Neuron (in vitro differentiated cells): ENCODE data around the gene ZNRD2.

Experiments used
- H2AFZ ChIP-seq: one replicate; pipeline ENCODE4 v1.6.1; 2013; ENCODE audit warnings: low read depth, mild to moderate bottlenecking, inconsistent platforms, low read length, moderate library complexity
- H3K27me3 ChIP-seq: one replicate; pipeline ENCODE4 v1.6.1; 2013; ENCODE audit warnings: low read length; ENCODE audit not compliant: insufficient read depth
- H3K36me3 ChIP-seq: one replicate; pipeline ENCODE4 v1.6.1; 2013; ENCODE audit warnings: low read length; ENCODE audit not compliant: insufficient read depth
- H3K4me1 ChIP-seq: one replicate; pipeline ENCODE4 v1.6.1; 2013; ENCODE audit warnings: low read length; ENCODE audit not compliant: insufficient read depth
- H3K4me3 ChIP-seq: 2 replicates; pipeline ENCODE4 v1.5.1; 2013; ENCODE audit warnings: mild to moderate bottlenecking, low read length, moderate library complexity
- H3K9me3 ChIP-seq: one replicate; pipeline ENCODE4 v1.6.1; 2013; ENCODE audit warnings: low read length

The ZNRD2 gene

DNA sequence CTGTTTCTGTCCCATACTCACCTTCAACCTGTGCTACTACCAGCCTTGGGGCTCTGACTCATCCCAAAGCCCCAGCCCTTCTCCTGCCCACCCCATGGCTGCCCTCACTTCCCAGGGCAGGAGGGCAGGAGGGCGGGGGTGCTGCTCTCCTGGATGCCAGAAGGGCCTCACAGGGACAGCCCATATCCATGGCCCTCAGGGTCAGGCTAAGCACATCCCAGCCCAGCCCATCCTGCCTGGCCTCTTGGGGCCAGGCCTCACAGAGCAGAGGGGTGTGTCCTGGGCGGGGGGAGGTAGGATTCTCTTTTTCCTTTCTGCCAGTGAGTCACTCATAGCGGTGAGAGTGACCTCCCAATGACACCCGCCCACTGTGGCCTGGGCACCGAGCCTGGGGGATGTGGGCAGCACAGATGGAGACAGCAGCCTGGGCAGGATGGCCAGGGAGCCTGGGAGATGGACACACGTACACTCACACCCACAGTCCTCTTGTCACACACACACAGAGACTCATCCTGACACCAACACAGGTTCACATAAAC is 14.5 kb upstream of the ZNRD2 start:
- Histone ChIP-seq H2AFZ (no peak overlapping the region), H3K36me3 (no peaks in the 10 kb centered on the region), H3K4me1 (peaks cover 35% of the 10 kb centered on the region), H3K27me3 (no peaks in the 10 kb centered on the region), H3K9me3 (no peaks in the 10 kb centered on the region), H3K4me3 (no peak overlapping the region)

DNA sequence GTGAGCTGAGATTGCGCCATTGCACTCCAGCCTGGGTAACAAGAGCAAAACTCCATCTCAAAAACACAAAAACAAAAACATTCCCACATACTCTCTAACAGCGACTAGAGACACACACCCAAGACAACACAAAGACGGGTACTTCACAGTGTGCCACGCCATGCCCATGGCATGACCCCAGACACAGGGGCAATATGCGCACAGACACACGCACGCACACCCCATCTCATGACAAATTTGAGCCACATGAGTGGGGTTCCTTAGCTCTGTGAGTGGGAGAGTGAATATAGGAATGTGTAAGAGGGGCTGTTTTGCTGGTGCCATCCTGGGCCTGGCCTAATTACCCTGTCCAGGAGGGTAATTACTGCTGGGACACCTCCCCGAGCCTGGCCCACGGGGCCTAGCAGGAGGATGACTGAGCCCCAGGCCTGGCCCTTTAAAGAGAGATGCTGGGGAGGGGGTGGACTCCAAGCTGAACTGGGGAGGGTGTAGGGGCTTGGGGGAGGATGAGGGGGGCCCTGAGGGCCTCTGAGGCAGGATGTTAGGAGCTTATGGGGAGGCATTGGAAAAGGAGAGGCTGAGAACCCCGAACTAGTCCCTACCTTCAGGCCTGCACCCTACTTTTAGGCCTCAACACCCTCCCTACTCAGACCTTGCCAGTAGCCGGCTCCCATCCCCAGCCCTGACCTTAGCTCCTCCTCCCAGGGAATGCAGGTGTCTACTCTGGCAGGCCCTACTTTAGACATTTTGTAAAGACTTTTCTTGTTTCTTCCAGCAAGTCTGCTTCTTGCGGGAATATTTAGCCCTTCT is 13.6 kb upstream of the ZNRD2 start:
- H3K4me3 ChIP-seq: peak overlapping the region; percentile 52

DNA sequence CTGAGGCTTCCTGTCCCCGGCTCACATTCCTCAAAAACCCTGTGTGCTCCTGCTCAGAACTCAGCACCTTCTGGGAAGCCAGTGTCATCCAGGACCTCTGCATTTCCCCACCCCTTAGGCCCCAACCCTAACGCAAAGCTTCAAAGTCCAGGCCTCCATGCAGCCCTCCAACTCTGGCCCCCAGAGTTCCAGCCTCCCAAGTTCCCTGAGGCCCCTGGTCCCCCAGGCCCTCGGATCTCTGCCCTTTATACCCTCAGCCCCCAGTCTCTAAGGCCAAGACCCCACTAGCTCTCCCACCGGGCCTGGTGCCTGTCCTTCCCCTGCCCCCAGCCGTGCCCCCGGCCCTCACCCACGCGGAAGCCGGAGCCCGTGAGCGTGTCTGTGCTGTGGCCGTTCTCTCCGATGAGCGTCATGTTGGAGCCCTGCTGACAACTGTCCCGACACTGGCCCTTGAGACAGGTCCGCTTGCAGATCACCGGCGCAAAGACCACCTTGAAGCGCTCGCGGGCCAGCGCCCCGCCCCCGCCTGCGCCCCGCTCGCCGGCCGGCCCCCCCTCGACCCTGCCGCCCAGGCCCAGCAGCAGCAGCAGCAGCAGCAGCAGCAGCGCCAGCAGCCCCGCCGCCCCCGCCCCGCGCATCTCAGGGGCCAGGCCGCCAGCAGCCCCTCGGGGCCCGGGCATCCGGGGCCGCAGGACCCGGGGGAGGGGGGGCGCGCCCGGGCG is 12.8 kb upstream of the ZNRD2 start:
- Histone ChIP-seq H3K36me3 (no peaks in the 10 kb centered on the region), H3K4me3 (peak overlapping the region; percentile 52), H3K4me1 (peaks cover 45% of the 10 kb centered on the region), H2AFZ (peak overlapping the region; percentile 13), H3K9me3 (no peaks in the 10 kb centered on the region), H3K27me3 (no peaks in the 10 kb centered on the region)

More for the DNA sequence above, 13.6 kb upstream of the ZNRD2 start:
- Histone ChIP-seq H3K4me1 (peaks cover 44% of the 10 kb centered on the region), H3K9me3 (no peaks in the 10 kb centered on the region), H3K27me3 (no peaks in the 10 kb centered on the region), H3K36me3 (no peaks in the 10 kb centered on the region), H2AFZ (peak overlapping the region; percentile 8)

DNA sequence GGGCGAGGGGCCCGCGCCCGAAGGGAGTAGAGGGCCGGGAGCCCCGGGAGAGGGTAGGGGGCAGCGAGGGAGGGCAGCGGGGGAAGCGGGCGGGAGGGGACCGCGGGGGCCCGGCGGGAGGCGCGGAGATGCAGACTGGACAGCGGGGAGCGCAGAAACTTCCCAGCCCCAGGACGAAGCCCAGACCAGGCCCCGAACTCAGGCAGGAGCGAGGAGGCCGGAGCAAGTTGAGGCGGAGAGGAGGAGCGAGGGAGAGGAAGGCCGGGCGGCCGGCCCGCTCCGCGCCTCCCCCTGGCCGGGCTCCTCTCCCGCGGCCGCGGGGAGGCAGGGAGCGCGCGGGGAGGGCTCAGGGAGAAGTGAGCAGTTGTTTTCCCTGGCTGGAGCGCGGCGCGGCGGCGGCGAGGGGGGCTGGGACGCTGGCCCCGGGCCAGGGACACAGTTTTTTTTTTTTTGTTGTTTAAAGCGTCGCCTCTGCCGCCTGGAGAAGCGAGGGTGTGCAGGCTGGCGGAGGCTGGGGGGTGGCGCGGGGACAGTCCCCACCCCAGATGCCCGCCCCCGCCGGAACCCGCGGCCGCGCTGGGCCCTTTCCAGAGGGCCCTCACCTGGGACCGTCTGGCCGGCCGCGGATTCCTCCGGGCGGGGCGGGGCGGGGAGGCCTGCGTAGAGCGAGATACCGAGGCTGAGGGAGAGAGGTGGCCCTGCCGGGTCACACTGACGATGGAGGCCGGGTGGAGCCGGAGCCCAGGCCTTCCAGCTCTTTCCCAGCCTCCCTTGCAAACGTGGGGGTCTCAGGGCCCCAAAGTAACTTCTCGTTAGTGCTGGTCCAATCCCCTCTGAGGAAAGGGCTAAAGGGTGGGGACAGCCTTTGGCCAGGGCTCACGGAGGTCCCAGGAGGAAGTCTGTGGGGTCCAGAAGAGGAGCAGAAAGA is 12.0 kb upstream of the ZNRD2 start, which contains the start of gene LTBP3:
TSS of gene LTBP3 (minus strand) at position 358 of the 928 bp plus-strand sequence. CDS start 400 bp downstream, outside the sequence.
- Histone ChIP-seq H3K9me3 (no peaks in the 10 kb centered on the region), H2AFZ (peak within 1 kb of the TSS; percentile 13), H3K4me3 (peak within 1 kb of the TSS; percentile 52), H3K4me1 (peaks cover 45% of the 10 kb centered on the region), H3K27me3 (no peaks in the 10 kb centered on the region), H3K36me3 (no peaks in the 10 kb centered on the region)

DNA sequence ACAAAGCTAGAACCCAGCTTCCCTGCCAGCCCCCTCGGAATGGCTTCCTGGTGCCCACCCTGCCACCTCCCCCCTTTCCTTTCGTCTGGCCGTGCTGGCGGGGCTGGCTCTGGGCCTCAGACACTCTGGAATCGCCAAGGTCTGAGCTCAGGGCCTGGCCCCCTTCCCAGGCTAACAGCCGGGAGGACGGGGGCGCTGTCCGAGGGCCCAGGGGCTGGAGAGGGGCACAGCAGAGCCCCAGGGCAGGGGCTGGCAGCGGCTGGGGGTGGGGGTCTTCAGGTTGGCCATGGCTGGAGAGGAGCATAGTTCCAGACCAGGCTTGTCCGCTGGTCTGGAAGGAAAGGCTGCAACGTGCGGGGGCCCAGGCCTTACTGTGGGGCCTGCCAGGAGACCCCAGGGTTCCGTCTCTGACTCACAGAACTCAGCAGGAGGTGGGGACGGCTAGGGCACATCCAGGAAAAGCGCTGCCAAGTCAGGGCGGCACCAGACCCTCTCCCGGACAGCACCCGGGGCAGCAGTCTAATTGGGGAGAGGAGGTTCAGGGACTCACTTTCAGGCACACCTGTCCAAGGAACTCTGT is 11.3 kb upstream of the ZNRD2 start:
- no peaks in the 10 kb centered on the region for H3K27me3 ChIP-seq
- no peaks in the 10 kb centered on the region for H3K36me3 ChIP-seq
- peak overlapping the region; percentile 52 for H3K4me3 ChIP-seq
- H3K9me3 ChIP-seq: no peaks in the 10 kb centered on the region
- H3K4me1 ChIP-seq: peaks cover 45% of the 10 kb centered on the region
- H2AFZ ChIP-seq: peak overlapping the region; percentile 13

DNA sequence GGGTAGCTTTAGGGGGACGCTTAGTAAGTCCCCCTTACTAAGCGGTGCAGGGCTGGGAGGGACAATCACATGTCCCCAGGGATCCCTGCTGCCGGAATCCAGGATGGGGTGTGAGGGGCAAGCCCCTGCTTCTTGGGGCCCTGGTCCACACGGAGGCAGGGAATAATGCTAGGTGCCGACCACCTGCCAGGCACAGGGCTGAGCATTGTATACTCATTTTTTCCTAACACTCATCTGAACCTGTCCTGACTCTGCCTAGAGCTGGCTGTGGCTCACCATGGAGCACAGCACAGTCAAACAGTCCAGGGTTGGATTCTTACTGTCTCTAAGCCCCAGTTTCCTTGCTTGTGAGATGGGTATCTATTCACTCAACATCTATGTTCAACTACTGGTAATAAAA is 10.7 kb upstream of the ZNRD2 start:
- Histone ChIP-seq H3K36me3 (no peaks in the 10 kb centered on the region), H3K4me3 (no peak overlapping the region), H2AFZ (no peak overlapping the region), H3K9me3 (no peaks in the 10 kb centered on the region), H3K4me1 (peaks cover 45% of the 10 kb centered on the region), H3K27me3 (no peaks in the 10 kb centered on the region)

DNA sequence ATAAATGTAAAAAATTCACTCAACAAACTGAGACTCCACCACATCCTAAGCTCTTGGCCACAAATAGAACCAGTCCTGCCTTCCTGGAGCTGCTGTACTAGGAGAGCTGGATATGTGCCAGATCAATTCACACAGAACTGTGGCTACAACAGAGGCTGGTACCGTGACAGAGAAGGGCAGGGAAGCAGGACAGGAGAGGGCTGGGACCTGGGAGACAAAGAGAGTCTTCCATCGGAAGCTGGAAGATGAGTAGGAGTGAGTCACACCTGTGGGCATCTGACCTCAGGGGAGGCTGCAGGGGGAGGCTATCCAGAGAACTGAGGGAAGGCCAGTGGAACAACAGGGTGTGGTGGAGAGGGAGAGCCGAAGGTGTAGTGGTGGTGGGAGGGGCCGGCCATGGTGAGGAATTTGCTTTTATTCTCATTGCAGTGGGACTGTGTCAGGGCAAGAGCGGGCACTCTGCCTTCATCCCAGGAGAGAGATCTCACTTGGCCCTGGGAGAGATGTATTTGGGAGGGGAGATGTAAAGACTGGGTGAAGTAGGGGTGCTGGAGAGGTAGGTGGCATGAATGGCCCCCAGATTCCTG is 10.2 kb upstream of the ZNRD2 start:
- Histone ChIP-seq H2AFZ (no peak overlapping the region), H3K4me1 (peaks cover 45% of the 10 kb centered on the region)

DNA sequence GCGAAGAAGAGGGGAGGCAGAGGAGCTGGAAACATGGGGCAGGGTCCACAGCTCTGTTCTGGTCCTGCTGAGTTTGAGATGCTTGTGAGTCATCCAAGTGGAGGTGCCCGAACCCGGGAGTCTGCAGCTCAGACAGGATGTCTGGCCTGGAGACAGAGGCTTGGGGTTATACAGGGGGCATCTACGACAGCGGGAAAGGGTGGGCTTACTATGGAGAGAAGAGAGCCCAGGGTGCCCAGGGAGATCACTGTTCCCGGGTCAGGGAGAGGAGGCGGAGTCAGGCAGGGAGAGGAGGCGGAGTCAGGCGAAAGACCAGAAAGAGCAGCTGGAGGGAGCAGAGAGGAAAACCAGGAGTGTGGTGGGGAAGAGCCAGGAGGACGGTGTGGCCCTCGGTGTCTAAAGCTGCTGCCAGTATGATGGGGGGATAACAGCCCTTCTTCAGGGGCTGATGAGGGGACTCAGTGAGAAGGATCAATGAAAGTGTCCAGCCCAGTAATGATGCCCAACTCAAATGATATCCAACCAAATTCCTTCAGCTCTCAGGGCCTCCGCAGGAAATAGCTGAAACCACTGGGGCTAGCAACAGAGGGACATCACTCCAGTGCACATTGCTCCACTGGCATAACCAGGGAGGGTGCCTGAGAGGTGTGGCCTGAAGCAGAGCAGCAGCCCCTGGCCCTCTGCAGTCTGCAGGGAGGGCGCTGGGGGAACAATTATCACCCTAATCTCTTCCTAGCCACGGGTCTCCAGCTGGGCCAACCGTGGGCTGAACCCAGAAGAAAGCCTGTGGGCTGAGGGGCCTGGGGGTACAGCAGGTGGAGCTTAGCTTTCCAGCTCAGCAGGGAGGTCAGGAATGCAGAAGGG is 9.5 kb upstream of the ZNRD2 start:
- Histone ChIP-seq H2AFZ (no peak overlapping the region), H3K36me3 (no peaks in the 10 kb centered on the region), H3K27me3 (no peaks in the 10 kb centered on the region), H3K4me1 (peaks cover 38% of the 10 kb centered on the region), H3K4me3 (no peak overlapping the region), H3K9me3 (no peaks in the 10 kb centered on the region)

More for the DNA sequence above, 10.2 kb upstream of the ZNRD2 start:
- Histone ChIP-seq H3K9me3 (no peaks in the 10 kb centered on the region), H3K27me3 (no peaks in the 10 kb centered on the region), H3K36me3 (no peaks in the 10 kb centered on the region), H3K4me3 (no peak overlapping the region)

DNA sequence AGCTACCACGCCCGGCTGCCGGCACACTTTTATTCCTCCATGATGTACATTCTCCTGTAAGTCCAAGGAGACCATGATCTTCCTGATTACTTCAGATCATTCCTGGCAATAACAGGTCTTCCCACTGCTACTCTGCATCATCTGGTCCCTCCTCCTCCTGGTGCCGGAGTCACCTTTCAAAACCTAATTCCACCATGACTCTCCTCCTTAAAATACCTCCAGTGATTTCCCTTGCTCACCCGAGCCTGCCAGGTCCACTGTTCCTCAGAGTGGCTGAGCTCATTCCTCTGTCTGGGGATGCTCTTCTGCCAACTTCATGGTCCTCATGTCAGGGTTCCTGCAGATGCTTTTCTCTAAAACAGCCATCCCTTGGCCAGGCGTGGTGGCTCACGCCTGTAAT is 8.3 kb upstream of the ZNRD2 start:
- peaks cover 31% of the 10 kb centered on the region for H3K4me1 ChIP-seq
- H3K36me3 ChIP-seq: no peaks in the 10 kb centered on the region
- H3K4me3 ChIP-seq: no peak overlapping the region
- H2AFZ ChIP-seq: no peak overlapping the region
- no peaks in the 10 kb centered on the region for H3K9me3 ChIP-seq
- no peaks in the 10 kb centered on the region for H3K27me3 ChIP-seq

DNA sequence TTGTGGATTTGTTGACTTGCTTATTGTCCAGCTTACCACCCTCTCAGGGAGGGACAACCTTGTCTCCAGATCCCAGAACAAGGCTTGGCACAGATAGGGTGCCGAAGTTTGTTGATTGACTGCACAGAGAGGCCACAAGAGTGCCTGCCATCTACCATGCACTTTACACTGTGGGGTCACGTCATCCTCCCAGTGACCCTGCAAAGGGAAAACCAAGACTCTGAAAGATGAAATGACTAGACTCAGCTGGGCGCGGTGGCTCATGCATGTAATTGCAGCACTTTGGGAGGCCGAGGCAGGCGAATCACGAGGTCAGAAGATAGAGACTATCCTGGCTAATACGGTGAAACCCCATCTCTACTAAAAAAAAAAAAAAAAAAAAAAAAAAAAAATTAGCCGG is 7.5 kb upstream of the ZNRD2 start:
- H3K27me3 ChIP-seq: no peaks in the 10 kb centered on the region
- no peaks in the 10 kb centered on the region for H3K9me3 ChIP-seq
- peaks cover 2% of the 10 kb centered on the region for H3K36me3 ChIP-seq
- H3K4me3 ChIP-seq: no peak overlapping the region
- H3K4me1 ChIP-seq: peaks cover 26% of the 10 kb centered on the region
- H2AFZ ChIP-seq: no peak overlapping the region

DNA sequence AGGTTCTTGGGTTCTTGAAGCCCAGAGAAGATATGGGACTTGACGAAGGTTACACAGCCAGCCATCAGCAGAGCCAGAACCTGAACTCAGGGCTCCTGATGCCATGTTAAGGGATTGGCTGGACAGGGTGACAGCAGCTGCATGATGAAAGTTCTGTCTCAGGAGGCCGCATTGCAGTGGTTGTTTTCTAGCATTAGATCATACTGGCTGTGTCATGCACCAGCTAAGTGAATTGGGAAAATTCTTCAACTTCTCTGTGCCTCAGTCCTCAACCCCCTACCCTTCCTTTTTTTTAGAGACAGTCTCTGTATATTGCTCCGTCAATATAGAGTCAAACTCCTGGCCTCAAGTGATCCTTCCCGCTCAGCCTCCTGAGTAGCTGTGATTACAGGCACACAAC is 6.7 kb upstream of the ZNRD2 start:
- no peak overlapping the region for H2AFZ ChIP-seq
- H3K9me3 ChIP-seq: no peaks in the 10 kb centered on the region
- peaks cover 2% of the 10 kb centered on the region for H3K36me3 ChIP-seq
- no peak overlapping the region for H3K4me3 ChIP-seq
- H3K27me3 ChIP-seq: no peaks in the 10 kb centered on the region
- H3K4me1 ChIP-seq: peaks cover 26% of the 10 kb centered on the region
